ENCODE measurements around the gene YJU2. TPM values are rescaled to one million over a fixed set of nuclear protein-coding genes. Genes with fewer than 3 reads are reported as not detected.
A peak's percentile ranks its signal among the peaks of the same experiment; 100 is the strongest.
"Not testable (repeated sequence)": the region's sequence is repeated elsewhere in the genome, so short reads cannot be mapped to it uniquely, and the experiment has no call there.

Gene YJU2
- total RNA-seq, 1 donor from 2014 or later: 40.7 TPM

DNA sequence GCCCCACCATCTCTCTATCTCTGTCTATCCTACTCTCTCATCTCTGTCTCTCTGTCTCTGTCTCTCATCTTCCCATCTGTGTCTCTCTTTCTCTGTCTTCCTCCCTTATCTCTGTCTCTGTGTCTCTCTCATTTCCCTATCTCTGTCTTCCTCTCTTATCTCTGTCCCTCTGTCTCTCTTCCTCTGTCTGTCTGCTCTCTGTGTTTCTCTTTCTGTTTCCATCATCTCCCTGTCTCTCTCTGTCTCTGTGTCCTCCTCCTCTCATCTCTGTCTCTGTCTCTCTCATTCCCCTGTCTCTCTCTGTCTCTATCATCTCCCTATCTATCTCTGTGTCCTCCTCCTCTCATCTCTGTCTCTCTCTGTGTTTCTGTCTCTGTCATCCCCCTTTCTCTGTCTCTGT is 19.1 kb upstream of the YJU2 start:
- TF ChIP-seq, protein P1, sequence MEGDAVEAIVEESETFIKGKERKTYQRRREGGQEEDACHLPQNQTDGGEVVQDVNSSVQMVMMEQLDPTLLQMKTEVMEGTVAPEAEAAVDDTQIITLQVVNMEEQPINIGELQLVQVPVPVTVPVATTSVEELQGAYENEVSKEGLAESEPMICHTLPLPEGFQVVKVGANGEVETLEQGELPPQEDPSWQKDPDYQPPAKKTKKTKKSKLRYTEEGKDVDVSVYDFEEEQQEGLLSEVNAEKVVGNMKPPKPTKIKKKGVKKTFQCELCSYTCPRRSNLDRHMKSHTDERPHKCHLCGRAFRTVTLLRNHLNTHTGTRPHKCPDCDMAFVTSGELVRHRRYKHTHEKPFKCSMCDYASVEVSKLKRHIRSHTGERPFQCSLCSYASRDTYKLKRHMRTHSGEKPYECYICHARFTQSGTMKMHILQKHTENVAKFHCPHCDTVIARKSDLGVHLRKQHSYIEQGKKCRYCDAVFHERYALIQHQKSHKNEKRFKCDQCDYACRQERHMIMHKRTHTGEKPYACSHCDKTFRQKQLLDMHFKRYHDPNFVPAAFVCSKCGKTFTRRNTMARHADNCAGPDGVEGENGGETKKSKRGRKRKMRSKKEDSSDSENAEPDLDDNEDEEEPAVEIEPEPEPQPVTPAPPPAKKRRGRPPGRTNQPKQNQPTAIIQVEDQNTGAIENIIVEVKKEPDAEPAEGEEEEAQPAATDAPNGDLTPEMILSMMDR (IDR thresholded peaks at IDR 0.05): no peak
- CTCF ChIA-PET: no interaction called here
- Mint-ChIP-seq H3K27me3 (no peaks in the 10 kb centered on the region), H3K27ac (no peak overlapping the region), H3K4me1 (peaks cover 18% of the 10 kb centered on the region), H3K36me3 (ENCODE audit: low read depth) (peaks cover 10% of the 10 kb centered on the region), H3K9me3 (no peaks in the 10 kb centered on the region), H3K4me3 (no peak overlapping the region)
- DNase-seq (no peak), ATAC-seq (ENCODE audit: low read depth) (no peak)
- POLR2A ChIA-PET: no interaction called here
- intact Hi-C loops (cut with micrococcal nuclease): no loop called here

DNA sequence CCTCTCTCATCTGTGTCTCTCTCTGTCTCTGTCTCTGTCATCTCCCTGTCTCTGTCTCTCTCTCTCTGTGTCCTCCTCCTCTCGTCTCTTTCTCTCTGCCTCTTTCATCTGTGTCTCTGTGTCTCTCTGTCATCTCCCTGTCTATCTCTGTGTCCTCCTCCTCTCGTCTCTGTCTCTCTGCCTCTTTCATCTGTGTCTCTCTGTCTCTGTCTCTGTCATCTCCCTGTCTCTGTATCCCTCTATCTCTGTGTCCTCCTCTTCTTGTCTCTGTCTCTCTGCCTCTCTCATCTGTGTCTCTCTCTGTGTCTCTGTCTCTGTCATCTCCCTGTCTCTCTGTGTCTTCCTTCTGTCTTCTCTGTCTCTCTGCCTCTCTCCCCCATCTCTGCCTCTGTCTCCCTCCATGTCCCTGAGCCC is 18.1 kb upstream of the YJU2 start:
- ChIA-PET CTCF (interaction anchor here (1.5 to 2.0 kb wide), 2 partner anchors 13 to 24 kb away, joined by 5 to 8 read pairs; no protein-coding TSS in a partner anchor), POLR2A (interaction anchor here (0.6 to 4.7 kb wide), 7 partner anchors 11 to 243 kb away, joined by 3 to 60 read pairs (median 5); partner anchors contain the start of genes HDGFL2 and YJU2)
- TF ChIP-seq, protein P1 (IDR thresholded peaks at IDR 0.05): no peak
- H3K36me3 Mint-ChIP-seq (ENCODE audit: low read depth): peaks cover 16% of the 10 kb centered on the region
- intact Hi-C loops (cut with micrococcal nuclease): loop anchor here (1.0 kb wide), 3 partner anchors 19 to 104 kb away; partner anchors contain the start of genes MAP2K2 and YJU2
- no peaks in the 10 kb centered on the region for H3K9me3 Mint-ChIP-seq
- H3K4me3 Mint-ChIP-seq: no peak overlapping the region
- DNase-seq: no peak
- no peaks in the 10 kb centered on the region for H3K27me3 Mint-ChIP-seq
- H3K4me1 Mint-ChIP-seq: peaks cover 24% of the 10 kb centered on the region
- ATAC-seq (ENCODE audit: low read depth): no peak
- H3K27ac Mint-ChIP-seq: no peak overlapping the region

DNA sequence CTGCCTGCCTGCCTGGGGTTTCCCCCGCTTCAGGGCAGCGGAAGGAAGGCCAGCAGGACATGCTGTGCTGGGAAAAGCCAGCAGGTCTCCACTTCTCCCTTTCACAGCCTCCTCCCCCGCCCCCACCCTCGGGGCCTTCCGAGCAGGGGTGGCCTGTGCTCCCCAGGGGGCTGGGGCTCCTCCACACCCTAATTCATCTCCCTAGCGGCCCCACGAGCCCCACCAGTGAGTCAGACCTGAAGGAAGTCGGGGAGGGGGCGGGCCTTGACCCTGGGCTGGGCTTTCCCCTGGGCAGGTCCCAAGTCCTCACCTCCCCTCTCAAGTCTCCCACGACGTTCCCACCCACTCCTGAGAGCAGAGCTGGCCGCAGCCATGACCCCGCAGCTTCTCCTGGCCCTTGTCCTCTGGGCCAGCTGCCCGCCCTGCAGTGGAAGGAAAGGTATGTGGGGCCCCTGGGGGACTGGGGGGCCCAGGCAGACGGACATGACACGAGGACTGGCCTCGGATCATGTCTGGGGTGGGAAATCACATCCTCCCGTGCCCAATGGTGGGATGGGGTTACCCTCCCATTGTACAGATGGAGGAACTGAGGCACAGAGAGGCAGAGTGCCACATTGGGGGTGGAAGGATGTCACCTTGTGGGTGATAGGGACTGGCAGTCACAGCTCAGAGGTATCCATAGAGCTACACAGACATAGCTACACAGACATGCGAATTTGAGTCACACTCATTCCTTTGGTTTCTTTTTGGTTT is 17.5 kb upstream of the YJU2 start, which contains the start of gene EBI3:
EBI3 (plus strand) TSS at position 345 of the 753 bp plus-strand sequence; CDS start at position 373, 28 bp downstream.
- intact Hi-C loops (cut with micrococcal nuclease): loop anchor here (1.0 kb wide), 3 partner anchors 18 to 105 kb away; partner anchors contain the start of genes MAP2K2 and YJU2
- Mint-ChIP-seq H3K27ac (no peak within 1 kb of the TSS), H3K4me1 (peaks cover 24% of the 10 kb centered on the region), H3K9me3 (no peaks in the 10 kb centered on the region), H3K27me3 (no peaks in the 10 kb centered on the region), H3K4me3 (no peak within 1 kb of the TSS), H3K36me3 (ENCODE audit: low read depth) (peaks cover 20% of the 10 kb centered on the region)
- CTCF ChIA-PET: interaction anchor here (1.1 to 2.0 kb wide), 5 partner anchors 12 to 89 kb away, joined by 3 to 8 read pairs (median 3); no protein-coding TSS in a partner anchor
- TF ChIP-seq, protein P1 (IDR thresholded peaks at IDR 0.05): no peak
- ATAC-seq (ENCODE audit: low read depth) (peak; percentile 93), DNase-seq (peak; percentile 88)
- POLR2A ChIA-PET: interaction anchor here (0.6 to 4.7 kb wide), 10 partner anchors 11 to 419 kb away, joined by 3 to 60 read pairs (median 4); partner anchors contain the start of genes DAPK3, HDGFL2 and YJU2

DNA sequence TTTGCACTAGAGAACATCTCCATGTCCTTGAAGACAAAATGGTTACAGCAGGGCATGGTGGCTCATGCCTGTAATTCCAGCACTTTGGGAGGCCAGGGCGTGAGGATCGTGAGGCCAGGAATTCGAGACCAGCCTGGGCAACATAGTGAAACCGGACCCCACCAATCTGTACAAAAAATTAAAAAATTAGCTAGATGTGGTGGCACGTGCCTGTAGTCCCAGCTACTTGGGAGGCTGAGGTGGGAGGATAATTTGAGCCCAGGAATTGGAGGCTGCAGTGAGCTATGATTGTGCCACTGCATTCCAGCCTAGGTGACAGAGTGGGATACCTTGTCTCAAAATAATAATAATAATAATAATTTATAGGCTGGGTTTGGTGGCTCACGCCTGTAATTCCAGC is 16.6 kb upstream of the YJU2 start:
- H3K9me3 Mint-ChIP-seq; ATAC-seq (ENCODE audit: low read depth); H3K27ac Mint-ChIP-seq; intact Hi-C loops (cut with micrococcal nuclease); H3K4me3 Mint-ChIP-seq; DNase-seq; H3K27me3 Mint-ChIP-seq: not testable (repeated sequence)
- CTCF ChIA-PET: interaction anchor here (1.1 to 2.0 kb wide), 5 partner anchors 11 to 90 kb away, joined by 3 to 8 read pairs (median 3); no protein-coding TSS in a partner anchor
- Mint-ChIP-seq H3K4me1 (peaks cover 24% of the 10 kb centered on the region), H3K36me3 (ENCODE audit: low read depth) (peaks cover 27% of the 10 kb centered on the region)
- POLR2A ChIA-PET: interaction anchor here (0.7 to 4.7 kb wide), 7 partner anchors 10 to 241 kb away, joined by 3 to 60 read pairs (median 5); partner anchors contain the start of genes HDGFL2 and YJU2

DNA sequence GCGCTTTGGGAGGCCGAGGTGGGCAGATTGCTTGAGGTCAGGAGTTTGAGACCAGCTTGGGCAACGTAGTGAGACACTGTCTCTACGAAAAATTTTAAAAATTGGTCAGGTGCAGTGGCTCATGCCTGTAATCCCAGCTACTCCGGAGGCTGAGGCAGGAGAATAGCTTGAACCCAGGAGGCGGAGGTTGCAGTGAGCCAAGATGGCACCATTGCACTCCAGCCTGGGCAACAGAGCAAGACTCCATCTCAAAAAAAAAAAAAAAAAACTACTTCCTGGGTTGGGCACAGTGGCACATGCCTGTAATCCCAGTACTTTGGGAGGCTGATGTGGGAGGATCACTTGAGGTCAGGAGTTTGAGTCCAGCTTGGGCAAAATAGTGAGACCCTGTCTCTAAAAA is 15.4 kb upstream of the YJU2 start:
- CTCF ChIA-PET; ATAC-seq (ENCODE audit: low read depth); H3K27ac Mint-ChIP-seq; H3K27me3 Mint-ChIP-seq; DNase-seq; H3K9me3 Mint-ChIP-seq; H3K4me3 Mint-ChIP-seq; intact Hi-C loops (cut with micrococcal nuclease): not testable (repeated sequence)
- Mint-ChIP-seq H3K4me1 (peaks cover 17% of the 10 kb centered on the region), H3K36me3 (ENCODE audit: low read depth) (peaks cover 32% of the 10 kb centered on the region)
- POLR2A ChIA-PET: interaction anchor here (0.6 to 4.7 kb wide), 6 partner anchors 12 to 1135 kb away, joined by 4 to 60 read pairs (median 5); partner anchors contain the start of genes EEF2 and YJU2

DNA sequence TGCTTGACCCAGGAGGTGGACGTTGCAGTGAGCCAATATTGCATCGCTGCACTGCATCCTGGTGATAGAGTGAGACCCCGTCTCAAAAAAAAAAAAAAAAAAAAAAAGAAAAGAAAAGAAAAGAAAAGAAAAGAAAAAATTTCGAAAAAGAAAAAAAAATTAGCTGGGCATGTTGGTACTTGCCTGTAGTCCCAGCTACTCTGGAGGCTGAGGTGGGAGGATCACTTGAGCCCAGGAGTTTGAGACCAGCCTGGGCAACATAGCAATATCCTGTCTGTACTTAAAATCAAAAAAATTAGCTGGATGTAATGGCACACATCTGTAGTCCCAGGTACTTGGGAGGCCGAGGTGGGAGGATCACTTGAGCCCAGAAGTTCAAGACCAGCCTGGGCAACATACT is 14.7 kb upstream of the YJU2 start:
- ATAC-seq (ENCODE audit: low read depth); H3K4me3 Mint-ChIP-seq; H3K27ac Mint-ChIP-seq; H3K9me3 Mint-ChIP-seq; H3K27me3 Mint-ChIP-seq; DNase-seq; intact Hi-C loops (cut with micrococcal nuclease): not testable (repeated sequence)
- ChIA-PET POLR2A (interaction anchor here (0.6 to 4.7 kb wide), 8 partner anchors 11 to 1135 kb away, joined by 3 to 60 read pairs (median 5); partner anchors contain the start of genes EEF2 and YJU2), CTCF (interaction anchor here (2.1 kb wide), 1 partner anchor 12 kb away, joined by 8 read pairs; no protein-coding TSS in a partner anchor)
- H3K4me1 Mint-ChIP-seq: peaks cover 16% of the 10 kb centered on the region
- H3K36me3 Mint-ChIP-seq (ENCODE audit: low read depth): peaks cover 38% of the 10 kb centered on the region

All from activated B cell treated with CpG ODN at 0.5 μM for 24 hours (primary cell).